Activated T-cell treated with anti-CD3 and anti-CD28 coated beads for 1 hour (primary cell): ENCODE data around the gene ARHGAP33.
"Not testable (repeated sequence)": the region's sequence is repeated elsewhere in the genome, so short reads cannot be mapped to it uniquely, and the experiment has no call there.

Experiments
- DNase-seq: peaks from one replicate; pipeline ENCODE4 v3.0.0-alpha.2; 2020; ENCODE audit warnings: low read depth

ARHGAP33 gene

GRCh38 chr19:35792312-35792711, 16.9 kb downstream of the ARHGAP33 start:
- no peak for DNase-seq

DNA sequence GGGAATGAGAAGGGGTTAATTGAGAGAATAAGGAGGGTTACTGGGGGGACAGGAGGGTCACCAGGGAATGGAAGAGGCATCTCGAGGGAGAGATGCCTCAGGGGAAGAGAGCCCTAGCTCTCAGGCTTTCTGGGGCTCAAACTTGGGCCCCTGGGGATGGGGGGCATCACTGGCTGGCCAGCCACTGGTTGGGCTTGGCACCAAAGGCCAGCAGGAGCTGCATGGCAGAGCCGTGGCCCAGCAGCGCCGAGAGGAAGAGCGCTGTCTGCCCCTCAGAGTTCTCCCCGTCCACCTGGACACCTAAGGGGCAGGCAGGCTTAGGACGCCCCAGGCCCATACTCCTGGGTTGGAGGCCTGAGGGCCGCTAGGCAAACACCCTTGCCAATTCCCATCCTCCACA, 17.5 kb downstream of the ARHGAP33 start:
- DNase-seq = no peak

DNA sequence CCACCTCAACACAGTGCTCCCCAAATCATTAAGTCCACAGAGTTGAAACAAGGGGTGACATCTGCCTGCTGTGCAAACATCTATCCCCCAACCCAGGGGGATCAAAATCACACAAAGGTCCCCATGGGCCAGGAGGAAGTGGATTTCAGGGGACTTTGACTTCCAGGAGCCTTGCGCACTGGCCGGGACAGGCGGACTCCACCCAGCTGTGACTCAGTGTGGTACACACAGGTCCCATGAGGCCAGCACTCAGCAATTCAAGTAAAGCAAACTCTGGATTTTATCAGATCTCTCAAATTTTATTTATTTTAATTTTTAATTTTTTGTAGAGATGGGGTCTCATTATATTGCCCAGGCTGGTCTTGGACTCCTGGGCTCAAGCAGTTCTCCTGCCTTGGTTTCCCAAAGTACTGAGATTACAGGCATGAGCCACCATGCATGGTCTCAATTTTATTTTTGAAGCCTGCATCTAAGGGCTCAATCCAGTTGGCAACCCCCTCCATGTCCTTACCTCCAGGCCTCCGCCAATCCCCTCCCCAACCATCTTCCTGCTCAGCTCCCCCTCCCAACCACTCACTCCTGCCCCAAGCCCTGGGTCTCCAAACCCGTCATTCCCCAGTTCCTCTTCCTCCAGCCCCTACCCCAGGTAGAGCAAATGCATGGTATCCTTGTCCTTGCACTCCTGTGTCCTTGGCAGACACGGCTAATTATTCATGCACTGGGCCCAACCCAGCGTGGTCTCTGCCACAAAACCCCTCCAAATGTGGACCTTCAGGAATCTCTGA, 18.2 kb downstream of the ARHGAP33 start:
- DNase-seq = no peak

- not testable (repeated sequence) for DNase-seq
These were observed 20.2 kb downstream of the ARHGAP33 start for GRCh38 chr19:35795564-35795963.

DNA sequence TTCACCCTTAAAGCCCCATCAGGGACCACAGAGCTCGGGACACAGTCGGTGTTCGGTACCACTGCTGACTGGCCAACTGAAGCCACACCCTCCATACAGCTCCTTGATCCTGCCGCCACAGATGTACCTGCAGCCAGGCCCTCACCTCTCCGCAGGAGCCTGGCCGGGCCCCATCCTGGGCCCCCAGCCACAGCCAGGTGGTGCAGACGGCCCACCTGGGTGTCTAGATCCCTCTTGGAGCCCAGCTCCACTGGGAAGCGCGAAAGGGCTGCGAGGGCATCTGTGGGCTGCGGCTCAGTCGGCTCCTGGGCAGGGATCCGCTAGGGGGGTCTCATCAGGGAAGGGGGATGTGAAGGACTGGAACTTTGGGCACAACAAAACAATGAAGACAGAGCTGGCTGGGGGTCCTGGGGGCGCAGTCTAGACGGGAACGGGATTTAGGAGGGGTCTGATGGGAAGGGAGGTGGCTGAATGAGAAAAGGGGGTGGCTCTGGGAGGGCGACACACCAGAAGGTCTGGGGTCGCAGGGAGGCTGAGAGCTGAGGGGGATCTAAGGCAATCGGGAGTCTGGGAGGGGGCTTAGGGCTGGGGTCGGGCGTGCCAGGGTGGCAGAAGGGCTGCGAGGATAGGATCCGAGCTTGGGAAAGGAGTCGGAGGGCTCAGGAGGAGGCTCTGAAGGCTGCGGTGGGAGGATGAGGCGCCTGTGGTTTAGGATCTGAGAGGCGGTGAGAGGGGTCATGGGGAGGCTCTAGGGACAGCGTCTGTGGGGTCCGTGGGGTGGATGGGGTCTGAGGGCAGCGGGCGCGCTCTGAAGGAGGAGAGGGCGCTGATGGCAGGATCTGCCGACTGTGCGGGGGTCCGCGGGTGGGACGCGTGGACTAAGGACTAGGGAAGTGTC, 21.5 kb downstream of the ARHGAP33 start:
- no peak for DNase-seq

GRCh38 chr19:35797663-35798062, 22.3 kb downstream of the ARHGAP33 start:
- DNase-seq = no peak

- no peak for DNase-seq
These were observed 26.5 kb downstream of the ARHGAP33 start for GRCh38 chr19:35801828-35802227.

DNA sequence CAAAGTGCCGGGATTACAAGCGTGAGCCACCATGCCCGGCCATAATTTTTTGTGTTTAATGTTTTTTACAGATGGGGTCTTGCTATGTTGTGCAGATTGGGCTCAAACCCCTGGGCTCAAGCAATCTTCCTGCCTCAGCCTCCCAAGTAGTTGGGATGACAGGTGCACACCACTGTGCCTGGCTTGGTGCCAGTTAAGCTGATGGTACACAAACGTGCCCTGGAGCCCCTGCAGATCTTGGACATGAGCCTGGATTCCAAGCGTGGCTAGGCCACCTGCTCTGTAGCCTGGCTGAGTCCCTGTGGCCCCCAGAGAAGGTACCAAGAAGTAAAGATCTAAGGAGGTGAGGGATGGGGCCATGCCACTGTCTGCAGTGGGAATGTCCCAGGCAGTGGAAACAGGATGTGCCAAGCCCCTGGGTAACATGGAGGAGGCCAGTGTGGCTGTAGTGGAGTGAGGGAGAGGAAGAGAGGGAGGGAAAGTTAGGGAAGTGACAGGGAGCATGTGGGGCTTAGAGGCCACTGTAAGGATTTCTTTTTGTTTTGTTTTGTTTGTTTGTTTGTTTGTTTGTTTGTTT, 30.2 kb downstream of the ARHGAP33 start:
- DNase-seq = no peak

- no peak for DNase-seq
These were observed 31.2 kb downstream of the ARHGAP33 start for GRCh38 chr19:35806597-35806996.

- DNase-seq = no peak
These were observed 32.3 kb downstream of the ARHGAP33 start for GRCh38 chr19:35807633-35808032.

DNA sequence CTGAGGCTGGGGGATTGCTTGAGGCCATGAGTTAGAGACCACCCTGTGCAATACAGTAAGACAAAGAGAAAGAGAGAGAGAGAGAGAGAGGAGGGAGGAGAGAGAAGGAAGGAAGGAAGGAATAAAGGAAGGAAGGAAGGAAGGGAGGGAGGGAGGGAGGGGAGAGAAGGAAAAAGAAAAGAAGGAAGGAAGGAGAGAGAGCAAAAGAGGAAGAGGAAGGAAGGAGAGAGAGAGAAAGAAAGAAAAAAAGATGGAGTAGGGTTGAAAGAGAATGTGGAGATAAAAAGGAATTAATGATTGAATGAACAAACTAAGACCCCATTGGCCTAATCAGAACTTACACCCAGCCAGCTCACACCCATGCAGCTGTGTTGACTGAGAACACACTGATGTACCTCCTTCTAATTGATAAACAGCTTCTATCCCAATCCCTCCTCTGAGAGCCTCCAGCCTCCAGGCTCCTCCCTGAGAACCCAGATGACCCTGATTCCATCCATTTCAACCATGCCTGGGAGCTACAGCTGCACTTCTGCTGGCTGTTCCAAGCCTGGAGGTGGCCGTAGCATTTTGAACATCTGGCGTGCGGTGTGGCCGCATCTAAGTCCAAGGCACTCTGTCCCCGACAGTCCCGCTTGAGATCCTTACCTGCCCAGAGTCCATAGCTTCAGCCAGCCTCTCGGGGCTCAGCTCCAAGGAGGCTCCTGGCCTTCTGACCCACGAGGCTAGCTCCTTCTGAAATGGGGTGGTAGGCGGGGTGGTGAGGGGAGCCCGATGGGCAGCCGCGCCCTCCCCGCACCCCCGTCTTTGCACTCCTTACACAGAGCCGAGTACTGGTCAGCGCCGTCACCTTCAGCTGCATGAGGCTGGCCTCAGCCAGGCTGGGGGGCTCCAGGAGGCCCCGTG, 36.2 kb downstream of the ARHGAP33 start:
- DNase-seq = no peak

DNA sequence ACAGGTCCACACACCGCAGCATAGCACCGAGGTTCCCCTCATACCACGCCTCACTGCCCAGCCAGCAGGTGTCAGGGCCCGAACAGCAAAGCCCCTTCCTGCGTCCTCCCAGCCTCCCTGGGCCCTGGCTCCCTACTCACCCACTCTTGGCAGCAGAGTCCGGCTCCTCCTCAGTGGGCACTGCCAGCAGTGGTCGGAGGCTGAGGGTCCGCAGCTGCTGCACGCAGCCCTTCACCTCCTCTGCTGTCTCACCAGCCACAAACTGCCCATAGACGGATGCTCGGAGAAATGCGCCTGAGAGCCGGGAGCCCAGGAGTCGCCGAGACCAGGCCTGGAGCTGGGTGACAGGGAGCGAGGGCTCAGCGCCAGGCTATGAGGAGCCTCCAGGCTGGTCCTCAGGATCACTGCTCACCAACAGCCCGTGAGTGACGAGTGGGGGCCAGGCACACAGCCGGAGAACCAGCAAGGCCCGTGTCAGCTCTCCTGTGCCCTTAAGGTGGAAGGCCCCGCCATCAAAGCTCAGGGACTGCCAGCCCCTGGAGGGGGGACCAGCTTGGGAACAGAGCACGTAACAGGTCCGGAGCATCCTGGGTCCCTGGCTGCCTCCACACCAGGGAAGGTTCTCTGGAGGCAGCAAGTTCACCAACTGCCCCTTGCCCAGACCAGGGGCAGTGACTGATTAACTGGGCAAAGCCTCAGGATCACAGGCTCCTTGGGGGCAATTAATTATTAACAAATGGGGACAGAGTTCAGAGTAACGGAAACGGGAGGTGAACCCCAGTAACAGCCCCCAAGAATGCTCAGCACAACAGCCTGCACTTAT, 37.1 kb downstream of the ARHGAP33 start, which contains the start of gene PRODH2:
Gene PRODH2, minus strand, starts transcription at position 626 of the 823 bp plus-strand sequence. Its CDS starts 40 bp downstream, at position 586.
- no peak for DNase-seq

DNA sequence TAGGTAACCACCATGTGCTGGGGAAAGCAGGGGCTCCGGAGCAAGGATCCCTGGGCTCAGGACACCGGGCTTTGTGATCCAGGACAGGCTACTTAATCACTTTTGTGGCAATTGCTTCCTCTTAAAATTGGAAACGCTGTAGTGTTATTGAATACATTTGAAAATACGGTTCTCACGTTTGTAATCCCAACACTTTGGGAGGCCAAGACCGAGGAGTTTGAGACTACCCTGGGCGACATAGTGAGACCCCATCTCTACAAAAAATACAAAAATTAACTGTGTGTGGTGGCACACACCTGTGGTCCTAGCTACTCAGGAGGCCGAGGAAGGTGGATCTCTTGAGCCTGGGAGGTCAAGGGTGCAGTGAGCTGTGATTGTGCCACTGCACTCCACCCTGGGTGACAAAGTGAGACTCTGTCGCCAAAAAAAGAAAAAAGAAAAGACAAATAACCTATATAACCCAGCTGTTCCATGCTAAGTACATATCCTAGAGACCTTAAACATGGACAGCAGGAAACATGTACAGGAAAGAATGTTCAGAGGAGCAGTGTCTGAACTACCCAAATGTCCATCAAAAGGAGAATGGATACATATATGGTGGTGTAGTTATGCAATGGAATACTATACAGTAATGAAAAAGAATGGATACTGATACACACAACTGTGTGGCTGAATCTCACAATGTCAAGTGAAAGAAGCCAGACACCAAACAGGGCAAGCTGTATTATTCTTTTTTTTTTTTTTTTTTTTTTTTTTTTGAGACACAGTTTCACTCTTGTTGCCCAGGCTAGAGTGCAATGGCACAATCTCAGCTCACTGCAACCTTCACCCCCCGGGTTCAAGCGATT, 37.9 kb downstream of the ARHGAP33 start:
- no peak for DNase-seq

- no peak for DNase-seq
These were observed 40.9 kb downstream of the ARHGAP33 start for GRCh38 chr19:35816262-35816661.

GRCh38 chr19:35816846-35817245, 41.5 kb downstream of the ARHGAP33 start:
- no peak for DNase-seq

- DNase-seq = no peak
These were observed 43.1 kb downstream of the ARHGAP33 start for GRCh38 chr19:35818445-35818844.

- no peak for DNase-seq
These were observed 47.2 kb downstream of the ARHGAP33 start for GRCh38 chr19:35822579-35822978.

GRCh38 chr19:35824150-35824549, 48.8 kb downstream of the ARHGAP33 start:
- no peak for DNase-seq

GRCh38 chr19:35828692-35829301, 53.4 kb downstream of the ARHGAP33 start:
- DNase-seq = peak; percentile 47
